ENCODE data around the gene PRPF39.

Gene PRPF39

GRCh38 chr14:45134051-45134958, 50.4 kb downstream of the PRPF39 start, which contains the start of gene FKBP3:
TSS of gene FKBP3 (minus strand) at chr14:45134481. CDS start at chr14:45134456, 25 bp downstream.
- H2BK120ac ChIP-seq (ENCODE audit: insufficient read depth, low read length, poor library complexity), result peak within 1 kb of the TSS; percentile 82
- H3K27ac ChIP-seq (ENCODE audit: low read depth, low read length), result peak within 1 kb of the TSS; percentile 70
- WGBS (ENCODE audit: extremely low coverage, insufficient coverage, insufficient read length), result no CpG with 5 or more reads among the region's 53 CpGs
- peak within 1 kb of the TSS; percentile 96 for H2AFZ ChIP-seq (ENCODE audit: insufficient read depth, low read length, poor library complexity)
- H4K91ac ChIP-seq (ENCODE audit: low read depth, low read length), result peak within 1 kb of the TSS; percentile 87
- H3K23ac ChIP-seq (ENCODE audit: low read length), result peak within 1 kb of the TSS; percentile 53
- peak within 1 kb of the TSS; percentile 89 for H4K12ac ChIP-seq (ENCODE audit: low read depth, low read length)
- H4K8ac ChIP-seq (ENCODE audit: low read depth, low read length), result peak within 1 kb of the TSS; percentile 94
- peak within 1 kb of the TSS; percentile 91 for H3K14ac ChIP-seq (ENCODE audit: low read length)
- H3K79me1 ChIP-seq (ENCODE audit: low read length), result peaks cover 6% of the 10 kb centered on the region
- H3K4me3 ChIP-seq (ENCODE audit: low read depth, low read length), result peak within 1 kb of the TSS; percentile 94
- no peaks in the 10 kb centered on the region for H3K9me3 ChIP-seq (ENCODE audit: insufficient read depth, low read depth, low read length)
- peak within 1 kb of the TSS; percentile 83 for H3K4me2 ChIP-seq (ENCODE audit: low read length)
- no peaks in the 10 kb centered on the region for H3K36me3 ChIP-seq (ENCODE audit: control insufficient read depth in 1 of 2, insufficient read depth in 2 of 2, low read length in 2 of 2)
- no peaks in the 10 kb centered on the region for H3K27me3 ChIP-seq (ENCODE audit: insufficient read depth, low read length)
- no peak within 1 kb of the TSS for H2AK5ac ChIP-seq (ENCODE audit: low read length)
- DNase-seq, result peak; percentile 99
- peak within 1 kb of the TSS; percentile 87 for H3K4ac ChIP-seq (ENCODE audit: low read depth, low read length)
- H3K4me1 ChIP-seq (ENCODE audit: control insufficient read depth in 1 of 2, insufficient read depth in 2 of 2, low read length in 2 of 2), result no peaks in the 10 kb centered on the region
- H2BK5ac ChIP-seq (ENCODE audit: low read depth, low read length, poor library complexity), result peak within 1 kb of the TSS; percentile 71
- no peak within 1 kb of the TSS for H2BK12ac ChIP-seq (ENCODE audit: low read length)
- H3K9ac ChIP-seq (ENCODE audit: low read length), result peak within 1 kb of the TSS; percentile 100
- peaks cover 4% of the 10 kb centered on the region for H3K79me2 ChIP-seq (ENCODE audit: control insufficient read depth, insufficient read depth, low read length, poor library complexity)
- peak within 1 kb of the TSS; percentile 88 for H3K18ac ChIP-seq (ENCODE audit: low read length)

GRCh38 chr14:45135156-45135555, 51.2 kb downstream of the PRPF39 start:
- peak in 1 of 2 donors; percentile 40 for DNase-seq
- Histone ChIP-seq H4K8ac (ENCODE audit: low read depth, low read length) (no peak overlapping the region), H3K14ac (ENCODE audit: low read length) (no peak overlapping the region), H3K27ac (ENCODE audit: low read depth, low read length) (no peak overlapping the region), H4K91ac (ENCODE audit: low read depth, low read length) (no peak overlapping the region), H3K4ac (ENCODE audit: low read depth, low read length) (no peak overlapping the region), H3K4me1 (ENCODE audit: control insufficient read depth in 1 of 2, insufficient read depth in 2 of 2, low read length in 2 of 2) (peaks cover 0 to 2% of the 10 kb centered on the region in 2 experiments), H3K36me3 (ENCODE audit: control insufficient read depth in 1 of 2, insufficient read depth in 2 of 2, low read length in 2 of 2) (no peaks in the 10 kb centered on the region), H3K23ac (ENCODE audit: low read length) (no peak overlapping the region), H3K9me3 (ENCODE audit: insufficient read depth, low read depth, low read length) (no peaks in the 10 kb centered on the region), H3K4me3 (ENCODE audit: low read depth, low read length) (no peak overlapping the region), H2AFZ (ENCODE audit: insufficient read depth, low read length, poor library complexity) (no peak overlapping the region), H2BK5ac (ENCODE audit: low read depth, low read length, poor library complexity) (no peak overlapping the region), H3K9ac (ENCODE audit: low read length) (no peak overlapping the region), H3K27me3 (ENCODE audit: insufficient read depth, low read length) (no peaks in the 10 kb centered on the region), H3K18ac (ENCODE audit: low read length) (no peak overlapping the region), H2BK120ac (ENCODE audit: insufficient read depth, low read length, poor library complexity) (no peak overlapping the region), H3K79me2 (ENCODE audit: control insufficient read depth, insufficient read depth, low read length, poor library complexity) (peaks cover 4% of the 10 kb centered on the region), H2AK5ac (ENCODE audit: low read length) (no peak overlapping the region), H2BK12ac (ENCODE audit: low read length) (no peak overlapping the region), H3K4me2 (ENCODE audit: low read length) (peak overlapping the region; percentile 80), H3K79me1 (ENCODE audit: low read length) (peaks cover 6% of the 10 kb centered on the region), H4K12ac (ENCODE audit: low read depth, low read length) (no peak overlapping the region)
- no CpG with 5 or more reads among the region's 7 CpGs for WGBS (ENCODE audit: extremely low coverage, insufficient coverage, insufficient read length)

- H4K12ac ChIP-seq (ENCODE audit: low read depth, low read length), result no peak within 1 kb of the TSS
- H2AK5ac ChIP-seq (ENCODE audit: low read length), result no peak within 1 kb of the TSS
- peak within 1 kb of the TSS; percentile 99 for H3K4me2 ChIP-seq (ENCODE audit: low read length)
- peak within 1 kb of the TSS; percentile 55 for H3K9ac ChIP-seq (ENCODE audit: low read length)
- H3K79me1 ChIP-seq (ENCODE audit: low read length), result peaks cover 6% of the 10 kb centered on the region
- H3K27me3 ChIP-seq (ENCODE audit: insufficient read depth, low read length), result no peaks in the 10 kb centered on the region
- no peak within 1 kb of the TSS for H3K23ac ChIP-seq (ENCODE audit: low read length)
- H4K8ac ChIP-seq (ENCODE audit: low read depth, low read length), result peak within 1 kb of the TSS; percentile 88
- no peaks in the 10 kb centered on the region for H3K36me3 ChIP-seq (ENCODE audit: control insufficient read depth in 1 of 2, insufficient read depth in 2 of 2, low read length in 2 of 2)
- peak within 1 kb of the TSS; percentile 92 for H2AFZ ChIP-seq (ENCODE audit: insufficient read depth, low read length, poor library complexity)
- H3K18ac ChIP-seq (ENCODE audit: low read length), result peak within 1 kb of the TSS; percentile 68
- H2BK120ac ChIP-seq (ENCODE audit: insufficient read depth, low read length, poor library complexity), result no peak within 1 kb of the TSS
- no peak within 1 kb of the TSS for H2BK5ac ChIP-seq (ENCODE audit: low read depth, low read length, poor library complexity)
- no peak within 1 kb of the TSS for H3K4ac ChIP-seq (ENCODE audit: low read depth, low read length)
- DNase-seq, result peak; percentile 95 to 99
- H3K14ac ChIP-seq (ENCODE audit: low read length), result peak within 1 kb of the TSS; percentile 80
- peak within 1 kb of the TSS; percentile 37 for H3K27ac ChIP-seq (ENCODE audit: low read depth, low read length)
- WGBS (ENCODE audit: extremely low coverage, insufficient coverage, insufficient read length), result no CpG with 5 or more reads among the region's 48 CpGs
- no peak within 1 kb of the TSS for H2BK12ac ChIP-seq (ENCODE audit: low read length)
- peaks cover 4% of the 10 kb centered on the region for H3K79me2 ChIP-seq (ENCODE audit: control insufficient read depth, insufficient read depth, low read length, poor library complexity)
- no peaks in the 10 kb centered on the region for H3K9me3 ChIP-seq (ENCODE audit: insufficient read depth, low read depth, low read length)
- H3K4me1 ChIP-seq (ENCODE audit: control insufficient read depth in 1 of 2, insufficient read depth in 2 of 2, low read length in 2 of 2), result peaks cover 0 to 2% of the 10 kb centered on the region in 2 experiments
- peak within 1 kb of the TSS; percentile 92 for H3K4me3 ChIP-seq (ENCODE audit: low read depth, low read length)
- H4K91ac ChIP-seq (ENCODE audit: low read depth, low read length), result peak within 1 kb of the TSS; percentile 52
These were observed 51.9 kb downstream of the PRPF39 start, which contains the start of gene FANCM for GRCh38 chr14:45135659-45136395. TSS of gene FANCM (plus strand) at chr14:45135930. CDS start at chr14:45136032, 102 bp downstream.

- no peak overlapping the region for H3K27ac ChIP-seq (ENCODE audit: low read depth, low read length)
- peak overlapping the region; percentile 88 for H4K8ac ChIP-seq (ENCODE audit: low read depth, low read length)
- H2BK120ac ChIP-seq (ENCODE audit: insufficient read depth, low read length, poor library complexity), result no peak overlapping the region
- H2AFZ ChIP-seq (ENCODE audit: insufficient read depth, low read length, poor library complexity), result peak overlapping the region; percentile 92
- DNase-seq, result no peak
- H3K14ac ChIP-seq (ENCODE audit: low read length), result no peak overlapping the region
- no peak overlapping the region for H3K23ac ChIP-seq (ENCODE audit: low read length)
- peak overlapping the region; percentile 92 for H3K4me3 ChIP-seq (ENCODE audit: low read depth, low read length)
- peak overlapping the region; percentile 55 for H3K9ac ChIP-seq (ENCODE audit: low read length)
- no peaks in the 10 kb centered on the region for H3K36me3 ChIP-seq (ENCODE audit: control insufficient read depth in 1 of 2, insufficient read depth in 2 of 2, low read length in 2 of 2)
- H3K4me1 ChIP-seq (ENCODE audit: control insufficient read depth in 1 of 2, insufficient read depth in 2 of 2, low read length in 2 of 2), result peaks cover 0 to 2% of the 10 kb centered on the region in 2 experiments
- peaks cover 4% of the 10 kb centered on the region for H3K79me2 ChIP-seq (ENCODE audit: control insufficient read depth, insufficient read depth, low read length, poor library complexity)
- H3K4me2 ChIP-seq (ENCODE audit: low read length), result peak overlapping the region; percentile 99
- peaks cover 6% of the 10 kb centered on the region for H3K79me1 ChIP-seq (ENCODE audit: low read length)
- no peak overlapping the region for H4K91ac ChIP-seq (ENCODE audit: low read depth, low read length)
- H2BK12ac ChIP-seq (ENCODE audit: low read length), result no peak overlapping the region
- no peaks in the 10 kb centered on the region for H3K9me3 ChIP-seq (ENCODE audit: insufficient read depth, low read depth, low read length)
- WGBS (ENCODE audit: extremely low coverage, insufficient coverage, insufficient read length), result no CpG with 5 or more reads among the region's 7 CpGs
- H4K12ac ChIP-seq (ENCODE audit: low read depth, low read length), result no peak overlapping the region
- H2AK5ac ChIP-seq (ENCODE audit: low read length), result no peak overlapping the region
- no peaks in the 10 kb centered on the region for H3K27me3 ChIP-seq (ENCODE audit: insufficient read depth, low read length)
- no peak overlapping the region for H3K4ac ChIP-seq (ENCODE audit: low read depth, low read length)
- no peak overlapping the region for H2BK5ac ChIP-seq (ENCODE audit: low read depth, low read length, poor library complexity)
- H3K18ac ChIP-seq (ENCODE audit: low read length), result no peak overlapping the region
These were observed 52.5 kb downstream of the PRPF39 start for GRCh38 chr14:45136399-45136798.
